ENCODE data around the gene FOLR1. TPM values are rescaled to one million over a fixed set of nuclear protein-coding genes. Genes with fewer than 3 reads are reported as not detected.

Gene FOLR1
- total and polyA plus RNA-seq, 9 of the 15 experiments (the other 6 are each of a cell fraction or from before 2014, with no cell fraction given): 0.22 to 2.3 (median 1.0) TPM

- TF ChIP-seq, protein P1, sequence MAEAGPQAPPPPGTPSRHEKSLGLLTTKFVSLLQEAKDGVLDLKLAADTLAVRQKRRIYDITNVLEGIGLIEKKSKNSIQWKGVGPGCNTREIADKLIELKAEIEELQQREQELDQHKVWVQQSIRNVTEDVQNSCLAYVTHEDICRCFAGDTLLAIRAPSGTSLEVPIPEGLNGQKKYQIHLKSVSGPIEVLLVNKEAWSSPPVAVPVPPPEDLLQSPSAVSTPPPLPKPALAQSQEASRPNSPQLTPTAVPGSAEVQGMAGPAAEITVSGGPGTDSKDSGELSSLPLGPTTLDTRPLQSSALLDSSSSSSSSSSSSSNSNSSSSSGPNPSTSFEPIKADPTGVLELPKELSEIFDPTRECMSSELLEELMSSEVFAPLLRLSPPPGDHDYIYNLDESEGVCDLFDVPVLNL (CRISPR knock-in tag; IDR thresholded peaks at IDR 0.05; ENCODE audit: low read depth): no peak
Measured at GRCh38 chr11:72241291-72241781, 49.4 kb downstream of the FOLR1 start (continued).

GRCh38 chr11:72242141-72242540 is 50.2 kb downstream of the FOLR1 start:
- Histone ChIP-seq H3K27ac (ENCODE audit: extremely low read depth, low read depth, low read length) (no peak overlapping the region), H3K4me1 (replicated peaks in 1 of 2; ENCODE audit: control insufficient read depth in 2 of 2, insufficient read depth in 2 of 2, low read length in 2 of 2) (peaks cover 0 to 37% of the 10 kb centered on the region in 2 experiments; a peak in 2 of 5 replicates), H3K9me3 (replicated peaks; ENCODE audit: control insufficient read depth, insufficient read depth, low read depth, low read length) (no peaks in the 10 kb centered on the region), H3K36me3 (ENCODE audit: control insufficient read depth, insufficient read depth, low read length) (peaks cover 15% of the 10 kb centered on the region; the same call in 1 of the 3 replicates), H3K27me3 (ENCODE audit: control insufficient read depth in 2 of 2, insufficient read depth in 2 of 2, low read length in 2 of 2) (peaks cover 25 to 27% of the 10 kb centered on the region in 2 experiments), H3K79me2 (ENCODE audit: control insufficient read depth, insufficient read depth, low read length) (no peaks in the 10 kb centered on the region), H3K9ac (ENCODE audit: insufficient read depth in 1 of 2, low read depth in 2 of 2, low read length in 2 of 2) (no peak overlapping the region), H2AFZ (ENCODE audit: low read depth, low read length) (no peak overlapping the region), H3K4me3 (no peak overlapping the region), H4K20me1 (replicated peaks; ENCODE audit: control insufficient read depth, insufficient read depth, low read length) (no peaks in the 10 kb centered on the region), H3K4me2 (ENCODE audit: insufficient read depth, low read length) (no peak overlapping the region), H3K9me1 (ENCODE audit: control insufficient read depth, insufficient read depth, low read length) (no peaks in the 10 kb centered on the region)
- DNase-seq (ENCODE audit: extremely low read depth in 1 of 4, low spot score in 3 of 4) (no peak), ATAC-seq (no peak), FAIRE-seq (no peak)
- intact Hi-C loops (cut with micrococcal nuclease): no loop called here
- CTCF ChIA-PET (ENCODE audit: low intra/inter-chr PET ratio): no interaction called here
- in situ Hi-C loops (cut with MboI): no loop called here
- WGBS (ENCODE audit: insufficient coverage, low coverage, missing lambda C conversion rate): 8% methylated on average over 2 of the region's 2 CpGs
- POLR2A ChIA-PET: no interaction called here
- TF ChIP-seq, protein P2, sequence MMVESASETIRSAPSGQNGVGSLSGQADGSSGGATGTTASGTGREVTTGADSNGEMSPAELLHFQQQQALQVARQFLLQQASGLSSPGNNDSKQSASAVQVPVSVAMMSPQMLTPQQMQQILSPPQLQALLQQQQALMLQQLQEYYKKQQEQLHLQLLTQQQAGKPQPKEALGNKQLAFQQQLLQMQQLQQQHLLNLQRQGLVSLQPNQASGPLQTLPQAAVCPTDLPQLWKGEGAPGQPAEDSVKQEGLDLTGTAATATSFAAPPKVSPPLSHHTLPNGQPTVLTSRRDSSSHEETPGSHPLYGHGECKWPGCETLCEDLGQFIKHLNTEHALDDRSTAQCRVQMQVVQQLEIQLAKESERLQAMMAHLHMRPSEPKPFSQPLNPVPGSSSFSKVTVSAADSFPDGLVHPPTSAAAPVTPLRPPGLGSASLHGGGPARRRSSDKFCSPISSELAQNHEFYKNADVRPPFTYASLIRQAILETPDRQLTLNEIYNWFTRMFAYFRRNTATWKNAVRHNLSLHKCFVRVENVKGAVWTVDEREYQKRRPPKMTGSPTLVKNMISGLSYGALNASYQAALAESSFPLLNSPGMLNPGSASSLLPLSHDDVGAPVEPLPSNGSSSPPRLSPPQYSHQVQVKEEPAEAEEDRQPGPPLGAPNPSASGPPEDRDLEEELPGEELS (CRISPR knock-in tag; IDR thresholded peaks at IDR 0.05; ENCODE audit: borderline replicate concordance): no peak
- TF ChIP-seq ZBED1 (IDR thresholded peaks at IDR 0.05) (no peak), BCLAF1 (IDR thresholded peaks at IDR 0.05; ENCODE audit: borderline replicate concordance in 1 of 2, control insufficient read depth in 1 of 2, low read depth in 2 of 2, low read length in 1 of 2) (no peak), POLR3A (IDR thresholded peaks at IDR 0.05; ENCODE audit: borderline replicate concordance, extremely low read depth, insufficient read depth, insufficient read length) (no peak), HCFC1 (IDR thresholded peaks at IDR 0.05; ENCODE audit: low read depth, low read length) (no peak), HNRNPLL (IDR thresholded peaks at IDR 0.05; ENCODE audit: low read depth, low read length, poor library complexity, severe bottlenecking) (no peak), PTRF (tag; IDR thresholded peaks at IDR 0.05) (no peak)
- no TSS peak for BruUV-seq (replicated peaks)

All from K562 (cell line).